ENCODE data around the gene PLEKHG4B.
A peak's percentile ranks its signal among the peaks of the same experiment; 100 is the strongest.

Gene PLEKHG4B

DNA sequence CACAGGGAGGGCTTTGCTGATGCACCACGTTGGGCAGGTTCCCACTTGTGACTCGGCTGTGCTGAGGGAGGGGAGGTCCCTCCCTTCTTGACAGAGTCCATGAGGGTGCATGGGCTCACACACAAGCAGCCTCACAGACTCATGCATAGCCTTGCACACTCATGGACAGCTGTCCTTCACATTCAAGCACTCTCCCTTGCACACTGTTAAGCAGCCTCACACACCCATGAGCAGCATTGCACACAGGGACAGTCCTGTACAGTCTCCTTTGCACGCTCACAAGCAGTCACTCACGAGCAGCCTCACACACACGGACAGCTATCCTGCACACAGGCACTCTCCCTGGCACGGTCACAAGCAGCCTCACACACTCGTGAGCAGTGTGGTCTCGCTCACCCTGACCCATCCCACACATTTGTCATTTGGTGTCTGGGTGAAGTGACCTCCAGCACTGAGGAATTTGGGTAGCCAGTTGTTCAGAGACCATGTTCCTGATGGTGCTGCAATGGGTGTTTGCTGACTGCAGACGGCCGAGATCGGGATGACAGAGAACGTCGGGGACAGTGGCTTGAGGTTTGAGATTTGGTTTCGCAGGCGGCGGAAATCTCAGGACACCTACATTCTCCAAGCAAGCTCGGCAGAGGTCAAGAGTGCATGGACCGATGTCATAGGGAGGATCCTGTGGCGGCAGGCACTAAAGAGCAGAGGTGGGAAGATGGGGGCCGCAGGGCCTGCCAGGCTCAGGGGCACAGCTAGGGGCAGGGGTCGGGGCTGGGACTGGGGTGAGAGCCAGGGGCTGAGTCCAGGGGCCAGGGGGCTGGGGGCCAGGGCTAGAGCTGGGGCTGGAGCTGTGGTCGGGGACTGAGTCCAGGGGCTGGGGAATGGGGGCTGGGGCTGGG lies 81.7 kb downstream of the PLEKHG4B start:
- no peak for DNase-seq

DNA sequence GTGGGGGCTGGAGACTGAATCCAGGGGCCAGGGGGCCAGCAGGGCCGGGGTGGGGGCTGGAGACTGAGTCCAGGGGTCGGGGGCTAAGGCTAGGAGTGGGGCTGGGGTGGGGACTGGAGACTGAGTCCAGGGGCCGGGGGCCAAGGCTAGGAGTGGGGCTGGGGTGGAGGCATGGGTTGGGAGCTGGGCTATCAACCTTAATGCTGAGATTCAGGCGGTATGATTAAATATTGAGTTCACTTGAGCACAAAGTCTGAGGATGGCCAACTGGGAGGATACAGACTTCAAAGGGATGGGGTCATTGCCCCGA lies 82.3 kb downstream of the PLEKHG4B start:
- DNase-seq, result no peak

- DNase-seq, result no peak
These were observed 83.0 kb downstream of the PLEKHG4B start for GRCh38 chr5:174876-175465.

DNA sequence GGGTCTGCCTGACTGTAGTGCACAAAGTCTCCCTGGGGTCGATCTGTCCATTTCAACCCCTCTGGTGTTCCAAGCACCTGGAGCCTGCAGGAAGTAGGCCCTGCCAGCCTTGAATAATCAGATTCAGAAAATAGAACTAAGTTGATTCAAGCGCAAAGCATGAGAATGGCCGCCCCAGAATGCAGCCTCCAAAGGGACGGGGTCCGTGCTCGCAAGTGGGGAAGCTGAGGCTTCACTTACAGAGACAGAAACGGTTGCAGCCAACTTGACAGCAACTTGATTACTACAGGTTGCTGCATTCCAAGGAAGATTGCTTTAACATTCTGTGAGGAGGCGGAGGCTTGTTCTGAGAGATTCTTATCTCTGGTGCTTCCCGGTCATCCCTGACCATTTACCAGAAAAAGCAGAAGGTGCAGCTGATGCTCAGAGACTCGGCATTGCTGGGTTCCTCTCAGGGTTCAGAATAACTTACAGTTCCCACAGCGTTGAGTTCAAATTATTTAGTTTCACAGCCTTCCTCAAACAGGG lies 84.4 kb downstream of the PLEKHG4B start:
- no peak for DNase-seq

GRCh38 chr5:178110-178509 lies 86.1 kb downstream of the PLEKHG4B start:
- no peak for DNase-seq

DNA sequence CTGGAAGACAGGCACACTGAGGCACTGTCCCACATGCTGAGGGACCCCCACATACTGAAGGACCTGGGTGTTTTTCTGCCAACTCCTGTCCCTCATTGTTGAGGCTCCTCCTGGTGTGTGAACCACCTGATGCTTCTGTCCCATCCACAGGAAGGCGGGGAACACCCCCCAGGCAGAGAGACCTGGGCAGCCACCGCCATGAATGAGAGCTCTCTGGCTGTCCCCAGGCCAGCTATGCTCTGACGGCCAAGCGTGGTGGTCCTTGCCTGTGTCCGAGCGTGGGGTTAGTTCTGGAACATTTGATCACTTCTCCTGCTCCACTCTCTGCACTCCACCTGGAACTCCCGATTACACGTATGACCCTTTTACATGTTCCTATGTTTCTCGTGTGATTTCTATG lies 87.4 kb downstream of the PLEKHG4B start:
- DNase-seq, result no peak

- no peak for DNase-seq
These were observed 88.4 kb downstream of the PLEKHG4B start for GRCh38 chr5:180286-180918.

GRCh38 chr5:181160-181559 lies 89.2 kb downstream of the PLEKHG4B start:
- DNase-seq, result no peak

- no peak for DNase-seq
These were observed 89.6 kb downstream of the PLEKHG4B start for GRCh38 chr5:181566-181965.

DNA sequence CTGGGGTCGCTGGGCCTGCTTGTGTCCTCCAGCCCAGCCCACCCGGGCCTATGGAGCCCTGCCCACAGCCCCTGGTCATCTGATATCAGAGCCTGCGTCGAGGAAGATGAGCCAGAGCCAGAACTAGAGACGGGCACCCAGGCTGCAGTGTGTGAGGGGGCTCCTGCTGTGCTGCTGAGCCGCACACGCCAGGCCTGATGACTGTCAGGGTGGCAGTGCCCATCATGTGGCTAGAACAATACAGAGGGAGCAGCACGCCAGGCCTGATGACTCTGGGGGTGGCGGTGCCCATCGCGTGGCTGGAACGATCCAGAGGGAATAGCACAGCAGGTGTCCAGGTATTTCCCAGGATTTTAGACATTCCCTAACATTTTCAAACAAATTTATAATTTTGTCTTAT lies 90.2 kb downstream of the PLEKHG4B start:
- no peak for DNase-seq

- DNase-seq, result no peak
These were observed 92.5 kb downstream of the PLEKHG4B start for GRCh38 chr5:184471-184870.

GRCh38 chr5:185095-186070 lies 93.4 kb downstream of the PLEKHG4B start:
- DNase-seq, result no peak

GRCh38 chr5:186091-187041 lies 94.4 kb downstream of the PLEKHG4B start:
- no peak for DNase-seq

GRCh38 chr5:187042-187431 lies 95.1 kb downstream of the PLEKHG4B start:
- DNase-seq, result no peak

GRCh38 chr5:187617-188451 lies 95.9 kb downstream of the PLEKHG4B start:
- no peak for DNase-seq

- peak; percentile 80 for DNase-seq
These were observed 96.8 kb downstream of the PLEKHG4B start for GRCh38 chr5:188488-189481.

DNA sequence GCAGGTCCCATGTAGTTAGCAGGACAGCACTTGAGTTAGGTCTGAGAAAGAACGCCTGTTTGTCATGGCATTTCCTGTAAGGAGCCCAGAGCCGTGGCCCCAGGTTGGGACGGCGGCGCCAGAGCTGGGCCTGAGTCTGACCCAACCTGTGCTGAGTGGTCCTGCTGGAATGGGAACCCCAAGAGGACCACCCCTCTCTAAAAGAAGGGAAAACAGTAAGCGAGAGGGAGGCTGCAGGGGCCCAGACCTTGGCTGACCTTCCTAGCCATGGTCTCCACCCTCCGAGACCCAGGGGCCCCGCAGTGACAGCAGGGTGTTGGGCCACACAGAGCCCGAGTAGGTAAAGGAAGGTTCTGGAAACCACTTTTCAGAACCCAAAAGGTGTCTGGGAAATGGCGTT lies 97.5 kb downstream of the PLEKHG4B start:
- DNase-seq, result no peak

DNA sequence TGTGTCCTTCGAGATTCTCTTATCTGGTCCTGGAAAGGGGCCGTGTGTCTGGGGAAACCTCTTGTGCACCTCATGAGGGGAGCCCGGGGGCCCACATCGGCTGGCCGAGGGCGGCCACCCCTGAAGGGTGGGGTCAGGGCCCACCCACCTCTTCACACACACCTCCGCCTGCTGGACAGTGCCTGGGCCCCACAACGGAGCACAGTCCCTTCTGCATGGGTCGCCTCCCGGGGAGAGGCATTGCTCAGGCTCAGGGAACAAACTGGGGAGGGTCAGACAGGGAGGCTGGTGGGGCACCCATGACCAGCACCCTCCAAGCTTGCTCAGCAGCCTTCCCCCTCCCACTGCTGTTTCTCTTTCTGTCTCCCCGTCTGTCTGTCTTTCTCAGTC lies 98.0 kb downstream of the PLEKHG4B start:
- no peak for DNase-seq

- DNase-seq, result no peak
These were observed 98.5 kb downstream of the PLEKHG4B start for GRCh38 chr5:190366-191035.

Measured in T-helper 9 cell (primary cell).